HepG2 (cell line): ENCODE data around the gene FGFBP2.

Experiments
- CEBPB ChIP-seq: IDR thresholded peaks from 2 replicates; pipeline ENCODE4 v1.6.1; 2011; ENCODE audit warnings: low read depth, low read length, improper control_type of control experiment, borderline replicate concordance
- CTCF ChIP-seq: sonication (generic); formaldehyde crosslinking; IDR thresholded peaks from 2 replicates; pipeline ENCODE4 v1.5.0; 2020; ENCODE audit warnings: mild to moderate bottlenecking, missing genetic modification reagents, moderate library complexity
- FLYWCH1 ChIP-seq: sonication (generic); formaldehyde crosslinking; IDR thresholded peaks from 2 replicates; pipeline ENCODE4 v1.8.1; 2023; ENCODE audit warnings: mild to moderate bottlenecking, missing genetic modification reagents
- IRF1 ChIP-seq: sonication (generic); formaldehyde crosslinking; IDR thresholded peaks from 2 replicates; pipeline ENCODE4 v1.4.0; 2020; ENCODE audit warnings: low read depth, mild to moderate bottlenecking, missing genetic modification reagents
- MAFK ChIP-seq, 2 experiments: IDR thresholded peaks in 1 of 2; conservative IDR thresholded peaks in 1 of 2; 2 replicates each; pipeline ENCODE4 v1.6.1; 2011; ENCODE audit warnings: improper control_type of control experiment in 2 of 2, low read length in 2 of 2
- NFE2L1 ChIP-seq: sonication (generic); formaldehyde crosslinking; IDR thresholded peaks from 2 replicates; pipeline ENCODE4 v1.4.0; 2020; ENCODE audit warnings: missing genetic modification reagents, mild to moderate bottlenecking, borderline replicate concordance
- NPAS2 ChIP-seq: sonication (generic); formaldehyde crosslinking; IDR thresholded peaks from 2 replicates; pipeline ENCODE4 v1.8.0; 2022; ENCODE audit warnings: mild to moderate bottlenecking, missing genetic modification reagents, borderline replicate concordance
- PHF5A ChIP-seq: IDR thresholded peaks from one replicate; pipeline ENCODE4 v1.6.1; 2018; ENCODE audit warnings: low read depth, missing genetic modification reagents; ENCODE audit not compliant: unreplicated experiment
- POLR2A ChIP-seq, 2 experiments: IDR thresholded peaks; 2 replicates each; pipeline ENCODE4 v1.6.1; 2011; ENCODE audit warnings: low read depth in 2 of 2, low read length in 2 of 2, mild to moderate bottlenecking in 1 of 2, moderate library complexity in 1 of 2; ENCODE audit not compliant: insufficient read depth in 1 of 2
- TCF7L2 ChIP-seq: IDR thresholded peaks from 2 replicates; pipeline ENCODE4 v1.6.1; 2011; ENCODE audit warnings: mild to moderate bottlenecking, low read depth, low read length, moderate library complexity
- ZNF230 ChIP-seq: sonication (generic); formaldehyde crosslinking; IDR thresholded peaks from 2 replicates; pipeline ENCODE4 v1.4.0; 2020; ENCODE audit warnings: mild to moderate bottlenecking, missing genetic modification reagents

- TF ChIP-seq NFE2L1 (CRISPR knock-in tag) (no peak), ZNF230 (CRISPR knock-in tag) (no peak), IRF1 (CRISPR knock-in tag) (no peak), CTCF (no peak), FLYWCH1 (no peak), POLR2A (IDR thresholded peaks at IDR 0.05; ENCODE audit: insufficient read depth in 1 of 2, low read depth in 2 of 2, low read length in 2 of 2) (no peak), MAFK (conservative IDR thresholded peaks at IDR 0.05 in 1 of 2, IDR thresholded peaks at IDR 0.05 in 1 of 2; ENCODE audit: low read length in 2 of 2) (no peak), PHF5A (CRISPR knock-in tag) (no peak), CEBPB (no peak), TCF7L2 (no peak), NPAS2 (CRISPR knock-in tag) (no peak)
These were observed 4.4 kb downstream of the FGFBP2 start for GRCh38 chr4:15958562-15958961.
